Measurements from ENCODE around the gene APLP2.

DNA sequence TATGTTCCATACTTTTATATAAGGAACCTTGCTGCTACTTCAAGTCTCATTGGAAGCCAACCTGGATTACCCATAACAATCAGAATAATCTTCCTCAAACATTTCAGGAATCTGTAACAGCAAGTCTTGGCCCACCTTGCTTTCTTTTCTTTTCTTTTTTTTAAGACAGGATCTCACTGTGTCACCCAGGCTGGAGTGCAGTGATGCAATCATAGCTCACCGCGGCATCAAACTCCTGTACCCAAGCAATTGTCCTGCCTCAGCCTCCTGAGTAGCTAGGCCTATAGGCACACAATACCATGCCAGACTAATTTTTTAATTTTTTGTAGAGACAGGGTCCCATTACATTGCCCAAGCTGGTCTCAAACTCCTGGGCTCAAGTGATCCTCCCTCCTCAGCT, 37.7 kb upstream of the APLP2 start:
- TF ChIP-seq, protein P1, sequence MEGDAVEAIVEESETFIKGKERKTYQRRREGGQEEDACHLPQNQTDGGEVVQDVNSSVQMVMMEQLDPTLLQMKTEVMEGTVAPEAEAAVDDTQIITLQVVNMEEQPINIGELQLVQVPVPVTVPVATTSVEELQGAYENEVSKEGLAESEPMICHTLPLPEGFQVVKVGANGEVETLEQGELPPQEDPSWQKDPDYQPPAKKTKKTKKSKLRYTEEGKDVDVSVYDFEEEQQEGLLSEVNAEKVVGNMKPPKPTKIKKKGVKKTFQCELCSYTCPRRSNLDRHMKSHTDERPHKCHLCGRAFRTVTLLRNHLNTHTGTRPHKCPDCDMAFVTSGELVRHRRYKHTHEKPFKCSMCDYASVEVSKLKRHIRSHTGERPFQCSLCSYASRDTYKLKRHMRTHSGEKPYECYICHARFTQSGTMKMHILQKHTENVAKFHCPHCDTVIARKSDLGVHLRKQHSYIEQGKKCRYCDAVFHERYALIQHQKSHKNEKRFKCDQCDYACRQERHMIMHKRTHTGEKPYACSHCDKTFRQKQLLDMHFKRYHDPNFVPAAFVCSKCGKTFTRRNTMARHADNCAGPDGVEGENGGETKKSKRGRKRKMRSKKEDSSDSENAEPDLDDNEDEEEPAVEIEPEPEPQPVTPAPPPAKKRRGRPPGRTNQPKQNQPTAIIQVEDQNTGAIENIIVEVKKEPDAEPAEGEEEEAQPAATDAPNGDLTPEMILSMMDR (IDR thresholded peaks at IDR 0.05; ENCODE audit: poor library complexity), result no peak
- TF ChIP-seq EZH2 (IDR thresholded peaks at IDR 0.05; ENCODE audit: borderline replicate concordance), result no peak
- TF ChIP-seq EZH2phosphoT487 (IDR thresholded peaks at IDR 0.05; ENCODE audit: low read depth, severe bottlenecking, unreplicated experiment), result no peak

All from hepatocyte (in vitro differentiated cells).